Tibial artery (tissue), 4 donors: Measurements from ENCODE around the gene DCTN1.

Experiments
- DNase-seq, 2 donors: peaks; one replicate each; pipeline ENCODE4 v3.0.0-alpha.2; 2019
- H3K27ac ChIP-seq, 2 donors: fragments of 200-600 bp; sonication (generic) in 1 of 2; 1 replicate in 1 of 2; 2 replicates in 1 of 2; pipeline ENCODE4 v1.5.1; 2018 to 2019; ENCODE audit warnings: mild to moderate bottlenecking in 1 of 2
- H3K27me3 ChIP-seq, 2 donors: fragments of 200-600 bp; sonication (generic) in 1 of 2; one replicate each; pipeline versions ENCODE4 v1.5.1 to v1.6.0; 2016 to 2019
- H3K36me3 ChIP-seq, 3 donors: fragments of 200-600 bp; sonication (generic) in 2 of 3; one replicate each; pipeline ENCODE4 v1.5.1; 2016 to 2019; ENCODE audit warnings: mild to moderate bottlenecking in 2 of 3
- H3K4me1 ChIP-seq, 4 donors: fragments of 200-600 bp; sonication (generic) in 2 of 4; 1 replicate in 3 of 4; 2 replicates in 1 of 4; pipeline ENCODE4 v1.5.1; 2016 to 2019
- H3K4me3 ChIP-seq, 2 donors: fragments of 200-600 bp; sonication (generic) in 1 of 2; 1 replicate in 1 of 2; 2 replicates in 1 of 2; pipeline ENCODE4 v1.5.1; 2018 to 2019; ENCODE audit warnings: mild to moderate bottlenecking in 2 of 2
- H3K9me3 ChIP-seq, 3 donors: fragments of 200-600 bp; sonication (generic) in 1 of 3; one replicate each; pipeline ENCODE4 v1.5.1; 2016 to 2019
- CTCF ChIP-seq, 2 experiments: fragments of 200-600 bp in 1 of 2; fragments of 450-650 bp in 1 of 2; IDR thresholded peaks; one replicate each; pipeline ENCODE4 v1.5.1; 2017 to 2019; ENCODE audit warnings: antibody characterized with exemption in 2 of 2, mild to moderate bottlenecking in 1 of 2, moderate library complexity in 1 of 2
- intact Hi-C: fragments of 100-400 bp; cut with DNase I; formaldehyde crosslinking; loops from one replicate; pipeline ENCODE4 v1.15.0; 2023; ENCODE audit warnings: low total_unique reads

DCTN1 gene

DNA sequence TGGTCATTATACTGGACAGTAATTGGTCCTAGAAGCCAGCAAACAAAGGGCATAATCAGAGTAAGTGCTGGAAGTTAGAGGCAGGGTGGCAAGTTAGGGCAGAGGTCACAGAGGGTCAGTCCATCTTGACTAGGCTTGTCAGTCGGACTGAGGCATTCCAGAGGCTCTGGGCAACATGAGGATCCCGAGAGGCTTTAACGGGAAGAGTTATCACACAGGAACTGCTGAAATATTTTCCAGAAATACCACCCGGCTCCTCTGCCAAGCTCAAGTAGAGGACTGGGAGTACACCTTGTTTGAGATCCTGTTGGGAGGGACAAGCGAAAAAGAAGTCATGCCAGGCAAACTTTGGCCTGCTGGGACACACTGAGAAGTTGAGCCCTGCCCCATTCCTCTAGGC, 27.6 kb upstream of the DCTN1 start:
- Histone ChIP-seq H3K4me3 (no peak overlapping the region), H3K27ac (no peak overlapping the region), H3K9me3 (no peaks in the 10 kb centered on the region), H3K4me1 (no peaks in the 10 kb centered on the region), H3K36me3 (no peaks in the 10 kb centered on the region), H3K27me3 (no peaks in the 10 kb centered on the region)
- no peak for TF ChIP-seq CTCF (IDR thresholded peaks at IDR 0.05)
- intact Hi-C loops: no loop called here
- no peak for DNase-seq

GRCh38 chr2:74406035-74406434, 25.9 kb upstream of the DCTN1 start:
- intact Hi-C loops: no loop called here
- no peak overlapping the region for H3K4me3 ChIP-seq
- H3K4me1 ChIP-seq: no peaks in the 10 kb centered on the region
- no peaks in the 10 kb centered on the region for H3K27me3 ChIP-seq
- TF ChIP-seq CTCF (IDR thresholded peaks at IDR 0.05): no peak
- H3K9me3 ChIP-seq: no peaks in the 10 kb centered on the region
- no peak for DNase-seq
- no peak overlapping the region for H3K27ac ChIP-seq
- no peaks in the 10 kb centered on the region for H3K36me3 ChIP-seq

- no peak for DNase-seq
- no peak for TF ChIP-seq CTCF (IDR thresholded peaks at IDR 0.05)
- intact Hi-C loops: no loop called here
Measured at GRCh38 chr2:74401891-74402290, 21.8 kb upstream of the DCTN1 start.

GRCh38 chr2:74399785-74400184, 19.7 kb upstream of the DCTN1 start:
- Histone ChIP-seq H3K27me3 (no peaks in the 10 kb centered on the region), H3K27ac (no peak overlapping the region), H3K4me1 (no peaks in the 10 kb centered on the region), H3K36me3 (no peaks in the 10 kb centered on the region), H3K4me3 (no peak overlapping the region), H3K9me3 (no peaks in the 10 kb centered on the region)
- intact Hi-C loops: no loop called here
- TF ChIP-seq CTCF (IDR thresholded peaks at IDR 0.05): peak in 1 of 2 experiments; percentile 26
- no peak for DNase-seq

More at GRCh38 chr2:74401891-74402290, 21.8 kb upstream of the DCTN1 start:
- Histone ChIP-seq H3K27ac (no peak overlapping the region), H3K4me1 (no peaks in the 10 kb centered on the region), H3K27me3 (no peaks in the 10 kb centered on the region), H3K9me3 (no peaks in the 10 kb centered on the region), H3K4me3 (no peak overlapping the region), H3K36me3 (no peaks in the 10 kb centered on the region)

DNA sequence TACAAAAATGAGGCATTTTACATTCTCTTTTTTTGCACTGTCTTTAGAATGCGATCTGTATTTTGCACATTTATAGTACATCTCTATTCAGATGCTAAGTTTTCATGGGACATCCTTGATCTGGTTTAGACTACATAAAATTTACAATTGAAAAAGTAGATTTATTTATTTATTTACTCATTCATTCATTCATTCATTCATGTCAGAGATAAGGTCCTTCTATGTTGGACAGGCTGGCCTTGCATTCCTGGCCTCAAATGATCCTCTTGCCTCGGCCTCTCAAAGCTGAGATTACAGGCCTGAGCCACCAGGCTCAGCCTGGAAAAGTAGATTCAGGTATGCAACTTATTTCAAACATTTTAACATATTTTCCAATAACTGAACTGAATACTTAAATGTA, 16.0 kb upstream of the DCTN1 start:
- TF ChIP-seq CTCF (IDR thresholded peaks at IDR 0.05): no peak
- Histone ChIP-seq H3K36me3 (no peaks in the 10 kb centered on the region), H3K9me3 (no peaks in the 10 kb centered on the region), H3K4me1 (peaks cover 0 to 4% (median 0%) of the 10 kb centered on the region in 4 donors), H3K4me3 (no peak overlapping the region), H3K27ac (no peak overlapping the region), H3K27me3 (no peaks in the 10 kb centered on the region)
- DNase-seq: no peak
- intact Hi-C loops: no loop called here

- no peak for DNase-seq
- Histone ChIP-seq H3K36me3 (no peaks in the 10 kb centered on the region), H3K4me3 (no peak overlapping the region), H3K27ac (no peak overlapping the region), H3K27me3 (no peaks in the 10 kb centered on the region), H3K9me3 (no peaks in the 10 kb centered on the region), H3K4me1 (peaks cover 8 to 28% (median 20%) of the 10 kb centered on the region in 4 donors)
- TF ChIP-seq CTCF (IDR thresholded peaks at IDR 0.05): no peak
- intact Hi-C loops: no loop called here
Measured at GRCh38 chr2:74393525-74393924, 13.4 kb upstream of the DCTN1 start.
